Endothelial cell of coronary artery (primary cell): ENCODE measurements around the gene MMAB. TPM values are rescaled to one million over a fixed set of nuclear protein-coding genes. Genes with fewer than 3 reads are reported as not detected.

Experiments used
- total RNA-seq: library from RNA; depleted of rRNA; stranded (reverse); fragments of >200 nt; gene quantifications from 2 replicates; pipeline ENCODE4 v1.2.3, GENCODE V29; 2014

Gene MMAB
- total RNA-seq: 13.8 and 19.6 TPM in 2 replicates

GRCh38 chr12:109573029-109573913 is at the start of gene MMAB, which contains the start of gene MVK:
Gene MMAB (minus strand): TSS chr12:109573504. CDS start chr12:109573480, 24 bp downstream.
Gene MVK (plus strand): TSS chr12:109573794. CDS start chr12:109574823, 1,029 bp downstream.

Other genes starting within 250 kb of the MMAB start
- gene MYO1H, start 225.6 kb downstream of the MMAB start, total RNA-seq: not detected in 2 replicates
- 86.9 and 89.2 TPM in 2 replicates for gene KCTD10, start 96.2 kb downstream of the MMAB start, total RNA-seq
- 24.9 and 37.4 TPM in 2 replicates for gene UBE3B, start 95.9 kb downstream of the MMAB start, total RNA-seq
- gene MVK, start 290 bp upstream of the MMAB start, total RNA-seq: 7.4 and 8.2 TPM in 2 replicates
- 0.27 and 0.38 TPM in 2 replicates for gene FAM222A, start 140.3 kb upstream of the MMAB start, total RNA-seq